Trophoblast cell (in vitro differentiated cells and primary cell): ENCODE results near the gene DEFB116.
"Not testable (repeated sequence)": the region's sequence is repeated elsewhere in the genome, so short reads cannot be mapped to it uniquely, and the experiment has no call there.

ENCODE experiments used
- DNase-seq, 2 donors: peaks; one replicate each; pipeline ENCODE4 v3.0.0-alpha.2; 2016
- H2AFZ ChIP-seq: 2 replicates; pipeline ENCODE4 v1.6.1; 2013; ENCODE audit warnings: low read length, moderate library complexity, mild to moderate bottlenecking; ENCODE audit not compliant: insufficient read depth, poor library complexity
- H2AK5ac ChIP-seq: 2 replicates; pipeline ENCODE4 v1.6.1; 2013; ENCODE audit warnings: mild to moderate bottlenecking, low read length
- H2BK120ac ChIP-seq: 2 replicates; pipeline ENCODE4 v1.6.1; 2013; ENCODE audit warnings: low read length, mild to moderate bottlenecking, moderate library complexity; ENCODE audit not compliant: insufficient read depth, poor library complexity
- H2BK12ac ChIP-seq: 2 replicates; pipeline ENCODE4 v1.6.1; 2013; ENCODE audit warnings: mild to moderate bottlenecking, low read length, moderate library complexity
- H2BK5ac ChIP-seq: 2 replicates; pipeline ENCODE4 v1.6.1; 2013; ENCODE audit warnings: low read length, low read depth, moderate library complexity, mild to moderate bottlenecking; ENCODE audit not compliant: poor library complexity
- H3K14ac ChIP-seq: 2 replicates; pipeline ENCODE4 v1.6.1; 2013; ENCODE audit warnings: mild to moderate bottlenecking, low read length
- H3K18ac ChIP-seq: 2 replicates; pipeline ENCODE4 v1.6.1; 2013; ENCODE audit warnings: mild to moderate bottlenecking, low read length
- H3K23ac ChIP-seq: 2 replicates; pipeline ENCODE4 v1.6.1; 2013; ENCODE audit warnings: low read length
- H3K27ac ChIP-seq: 2 replicates; pipeline ENCODE4 v1.5.1; 2013; ENCODE audit warnings: low read depth, mild to moderate bottlenecking, inconsistent platforms, low read length, moderate library complexity
- H3K27me3 ChIP-seq: 2 replicates; pipeline ENCODE4 v1.6.1; 2013; ENCODE audit warnings: inconsistent platforms, mild to moderate bottlenecking, low read length, moderate library complexity; ENCODE audit not compliant: insufficient read depth
- H3K36me3 ChIP-seq, 2 experiments: 1 replicate in 1 of 2; 2 replicates in 1 of 2; pipeline ENCODE4 v1.6.1; 2013; ENCODE audit warnings: low read length in 2 of 2, mild to moderate bottlenecking in 2 of 2, moderate library complexity in 1 of 2; ENCODE audit not compliant: insufficient read depth in 2 of 2, control insufficient read depth in 1 of 2
- H3K4ac ChIP-seq: 2 replicates; pipeline ENCODE4 v1.6.1; 2013; ENCODE audit warnings: low read depth, mild to moderate bottlenecking, low read length, moderate library complexity
- H3K4me1 ChIP-seq, 2 experiments: 1 replicate in 1 of 2; 2 replicates in 1 of 2; pipeline ENCODE4 v1.6.1; 2013; ENCODE audit warnings: low read length in 2 of 2, mild to moderate bottlenecking in 2 of 2, moderate library complexity in 1 of 2; ENCODE audit not compliant: insufficient read depth in 2 of 2, control insufficient read depth in 1 of 2
- H3K4me2 ChIP-seq: 2 replicates; pipeline ENCODE4 v1.6.1; 2013; ENCODE audit warnings: inconsistent platforms, mild to moderate bottlenecking, low read length, moderate library complexity
- H3K4me3 ChIP-seq: 2 replicates; pipeline ENCODE4 v1.5.1; 2013; ENCODE audit warnings: mild to moderate bottlenecking, low read depth, low read length, inconsistent platforms
- H3K79me1 ChIP-seq: one replicate; pipeline ENCODE4 v1.6.1; 2013; ENCODE audit warnings: low read length
- H3K79me2 ChIP-seq: 2 replicates; pipeline ENCODE4 v1.6.1; 2013; ENCODE audit warnings: low read length, mild to moderate bottlenecking; ENCODE audit not compliant: control insufficient read depth, insufficient read depth, poor library complexity
- H3K9ac ChIP-seq: 2 replicates; pipeline ENCODE4 v1.6.1; 2013; ENCODE audit warnings: mild to moderate bottlenecking, low read length
- H3K9me3 ChIP-seq: 2 replicates; pipeline ENCODE4 v1.6.1; 2013; ENCODE audit warnings: low read depth, mild to moderate bottlenecking, control low read depth, inconsistent platforms, low read length; ENCODE audit not compliant: insufficient read depth
- H4K12ac ChIP-seq: 2 replicates; pipeline ENCODE4 v1.6.1; 2013; ENCODE audit warnings: low read depth, mild to moderate bottlenecking, low read length, moderate library complexity
- H4K8ac ChIP-seq: 2 replicates; pipeline ENCODE4 v1.6.1; 2013; ENCODE audit warnings: low read depth, mild to moderate bottlenecking, low read length, moderate library complexity
- H4K91ac ChIP-seq: one replicate; pipeline ENCODE4 v1.6.1; 2013; ENCODE audit warnings: low read depth, mild to moderate bottlenecking, low read length, moderate library complexity
- WGBS: extraction: QIAGEN DNeasy Blood & Tissue Kit; methylation state at CpG from one replicate; pipeline ENCODE4 v1.1.7; 2013; ENCODE audit warnings: missing lambda C conversion rate; ENCODE audit not compliant: insufficient read length, insufficient coverage; ENCODE audit errors: extremely low coverage; 5-methylcytosine and 5-hydroxymethylcytosine counted together

DEFB116 gene

DNA sequence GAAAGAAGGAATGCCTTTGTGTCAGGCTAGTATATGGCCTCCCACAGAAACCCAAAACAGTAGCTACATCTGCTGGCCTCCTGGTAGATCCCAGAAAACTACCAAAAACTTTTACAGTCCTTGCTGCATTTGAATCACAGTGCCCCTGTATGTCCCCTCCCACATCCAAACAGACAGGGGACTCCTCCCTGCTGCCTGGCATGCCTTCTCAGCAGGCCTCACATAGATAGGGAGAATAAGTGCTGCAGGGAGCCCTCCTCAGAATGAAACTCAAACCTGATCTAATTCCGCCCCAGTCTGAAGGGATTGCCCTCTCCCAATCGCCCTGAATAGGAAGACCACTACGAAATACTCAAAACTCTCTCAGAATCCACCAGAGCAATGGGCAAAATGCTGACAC lies 14.1 kb upstream of the DEFB116 start:
- Histone ChIP-seq H3K9ac (no peak overlapping the region), H3K4me1 (no peaks in the 10 kb centered on the region), H3K18ac (no peak overlapping the region), H3K14ac (no peak overlapping the region), H3K9me3 (peaks cover 7% of the 10 kb centered on the region), H3K4me2 (no peak overlapping the region), H3K4ac (no peak overlapping the region), H3K79me1 (no peaks in the 10 kb centered on the region), H4K12ac (no peak overlapping the region), H3K36me3 (no peaks in the 10 kb centered on the region), H3K23ac (no peak overlapping the region), H2BK120ac (no peak overlapping the region), H2AFZ (no peak overlapping the region), H4K91ac (no peak overlapping the region), H2BK5ac (no peak overlapping the region), H2BK12ac (no peak overlapping the region), H4K8ac (no peak overlapping the region), H3K4me3 (no peak overlapping the region), H2AK5ac (no peak overlapping the region), H3K27ac (no peak overlapping the region), H3K79me2 (no peaks in the 10 kb centered on the region), H3K27me3 (no peaks in the 10 kb centered on the region)
- no peak for DNase-seq
- WGBS, result no CpG with 5 or more reads among the region's 3 CpGs

DNA sequence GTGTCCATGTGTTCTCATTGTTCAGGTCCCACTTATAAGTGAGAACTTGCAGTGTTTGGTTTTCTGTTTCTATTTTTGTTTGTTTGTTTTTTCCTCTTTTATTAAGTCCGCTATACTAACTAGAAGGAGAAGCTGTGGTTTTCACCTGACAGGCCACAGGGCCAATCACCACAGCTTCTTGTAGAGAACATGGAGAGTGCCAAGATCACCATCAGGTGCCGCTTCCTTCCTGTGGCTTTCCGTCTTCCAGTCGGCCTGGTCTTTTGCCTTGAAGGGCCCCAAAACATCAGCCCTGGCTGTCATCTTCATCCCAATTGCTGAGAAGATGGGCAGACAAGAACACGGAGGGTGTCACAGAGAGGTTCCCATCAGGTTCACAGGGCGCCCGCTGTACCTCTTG lies 23.4 kb downstream of the DEFB116 start:
- no CpG with 5 or more reads among the region's 7 CpGs for WGBS
- peaks cover 21% of the 10 kb centered on the region for H3K9me3 ChIP-seq
- not testable (repeated sequence) for H2BK5ac ChIP-seq, H2AK5ac ChIP-seq, H3K27ac ChIP-seq, H3K14ac ChIP-seq, H3K9ac ChIP-seq, H3K79me1 ChIP-seq, H4K91ac ChIP-seq, H4K8ac ChIP-seq, H3K36me3 ChIP-seq, H2BK120ac ChIP-seq, H3K4ac ChIP-seq, H3K79me2 ChIP-seq, H2BK12ac ChIP-seq, H4K12ac ChIP-seq, H3K4me1 ChIP-seq, H3K18ac ChIP-seq, H3K27me3 ChIP-seq, DNase-seq, H3K23ac ChIP-seq, H3K4me2 ChIP-seq, H3K4me3 ChIP-seq, H2AFZ ChIP-seq

DNA sequence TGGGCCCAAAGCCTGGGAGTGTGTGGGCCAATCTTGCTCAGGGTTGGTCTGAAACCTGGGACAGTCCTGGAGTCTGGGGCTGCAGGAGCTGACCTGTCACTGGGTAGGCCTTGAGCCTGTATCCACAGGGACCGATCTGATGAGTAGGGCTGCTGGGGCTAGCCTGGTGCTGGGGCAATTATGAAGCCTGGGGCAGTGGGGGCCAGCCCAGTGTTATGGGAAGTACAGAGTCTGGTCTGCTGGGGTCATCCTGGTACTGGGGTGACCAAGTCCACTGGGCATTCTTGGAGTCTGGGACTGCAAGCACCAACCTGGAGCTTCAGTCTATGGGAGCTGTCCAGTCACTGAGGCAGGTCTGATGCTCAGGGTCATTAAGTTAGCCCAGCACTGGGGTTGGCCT lies 30.2 kb downstream of the DEFB116 start:
- WGBS, result no CpG with 5 or more reads among the region's 1 CpG
- Histone ChIP-seq H2BK120ac (no peak overlapping the region), H3K14ac (no peak overlapping the region), H3K79me1 (no peaks in the 10 kb centered on the region), H3K9ac (no peak overlapping the region), H4K91ac (no peak overlapping the region), H3K27ac (no peak overlapping the region), H3K23ac (no peak overlapping the region), H2BK5ac (no peak overlapping the region), H3K4me1 (no peaks in the 10 kb centered on the region), H3K4me2 (no peak overlapping the region), H2BK12ac (no peak overlapping the region), H2AFZ (no peak overlapping the region), H3K36me3 (no peaks in the 10 kb centered on the region), H3K4ac (no peak overlapping the region), H3K4me3 (no peak overlapping the region), H4K12ac (no peak overlapping the region), H3K27me3 (no peaks in the 10 kb centered on the region), H3K9me3 (peaks cover 29% of the 10 kb centered on the region), H3K18ac (no peak overlapping the region), H4K8ac (no peak overlapping the region), H2AK5ac (no peak overlapping the region), H3K79me2 (no peaks in the 10 kb centered on the region)
- DNase-seq, result no peak

DNA sequence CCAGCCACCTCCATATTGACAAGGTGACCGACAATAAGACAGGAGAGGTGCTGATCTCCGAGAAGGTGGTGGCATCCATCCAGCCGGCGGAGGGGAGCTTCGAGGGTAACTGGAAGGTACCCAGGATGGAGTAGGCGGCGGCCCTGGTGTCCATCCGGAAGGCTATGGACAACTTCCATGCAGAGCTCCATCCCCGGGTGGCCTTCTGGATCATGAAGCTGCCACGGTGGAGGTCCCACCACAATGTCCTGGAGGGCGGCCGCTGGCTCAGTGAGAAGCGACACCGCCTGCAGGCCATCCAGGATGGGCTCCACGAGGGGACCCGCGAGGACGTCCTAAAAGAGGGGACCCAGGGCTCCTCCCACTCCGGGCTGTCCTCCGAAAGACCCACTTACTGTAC lies 33.9 kb downstream of the DEFB116 start:
- H3K79me2 ChIP-seq, result no peaks in the 10 kb centered on the region
- H4K91ac ChIP-seq, result no peak overlapping the region
- no peak overlapping the region for H2AFZ ChIP-seq
- no CpG with 5 or more reads among the region's 20 CpGs for WGBS
- no peak overlapping the region for H3K14ac ChIP-seq
- DNase-seq, result no peak
- H4K12ac ChIP-seq, result no peak overlapping the region
- no peaks in the 10 kb centered on the region for H3K79me1 ChIP-seq
- no peak overlapping the region for H3K4me2 ChIP-seq
- no peak overlapping the region for H3K27ac ChIP-seq
- H3K9ac ChIP-seq, result no peak overlapping the region
- H3K9me3 ChIP-seq, result peaks cover 37% of the 10 kb centered on the region
- no peak overlapping the region for H2BK120ac ChIP-seq
- H3K23ac ChIP-seq, result no peak overlapping the region
- no peaks in the 10 kb centered on the region for H3K36me3 ChIP-seq
- no peaks in the 10 kb centered on the region for H3K4me1 ChIP-seq
- no peak overlapping the region for H4K8ac ChIP-seq
- no peak overlapping the region for H3K4me3 ChIP-seq
- H3K18ac ChIP-seq, result no peak overlapping the region
- no peaks in the 10 kb centered on the region for H3K27me3 ChIP-seq
- no peak overlapping the region for H2AK5ac ChIP-seq
- no peak overlapping the region for H2BK5ac ChIP-seq
- H3K4ac ChIP-seq, result no peak overlapping the region
- no peak overlapping the region for H2BK12ac ChIP-seq
